Astrocyte of the cerebellum (primary cell): Measurements from ENCODE around the gene ATL1.

Experiments used
- DNase-seq: peaks from one replicate; pipeline ENCODE4 v3.0.0-alpha.2; 2011; ENCODE audit warnings: low read depth
- H3K4me3 ChIP-seq: 2 replicates; pipeline ENCODE4 v1.5.1; 2011; ENCODE audit warnings: mild to moderate bottlenecking, low read depth, low read length, moderate library complexity
- in situ Hi-C: cut with HindIII; loops from 2 replicates; pipeline ENCODE4 v1.10.0; 2017; ENCODE audit warnings: low sequenced_read_pairs
- TF ChIP-seq, protein P1 (sequence below): IDR thresholded peaks from 2 replicates; pipeline ENCODE4 v1.5.1; 2012; ENCODE audit warnings: low read length, low read depth, moderate library complexity, mild to moderate bottlenecking; ENCODE audit errors: missing control alignments

The ATL1 gene

DNA sequence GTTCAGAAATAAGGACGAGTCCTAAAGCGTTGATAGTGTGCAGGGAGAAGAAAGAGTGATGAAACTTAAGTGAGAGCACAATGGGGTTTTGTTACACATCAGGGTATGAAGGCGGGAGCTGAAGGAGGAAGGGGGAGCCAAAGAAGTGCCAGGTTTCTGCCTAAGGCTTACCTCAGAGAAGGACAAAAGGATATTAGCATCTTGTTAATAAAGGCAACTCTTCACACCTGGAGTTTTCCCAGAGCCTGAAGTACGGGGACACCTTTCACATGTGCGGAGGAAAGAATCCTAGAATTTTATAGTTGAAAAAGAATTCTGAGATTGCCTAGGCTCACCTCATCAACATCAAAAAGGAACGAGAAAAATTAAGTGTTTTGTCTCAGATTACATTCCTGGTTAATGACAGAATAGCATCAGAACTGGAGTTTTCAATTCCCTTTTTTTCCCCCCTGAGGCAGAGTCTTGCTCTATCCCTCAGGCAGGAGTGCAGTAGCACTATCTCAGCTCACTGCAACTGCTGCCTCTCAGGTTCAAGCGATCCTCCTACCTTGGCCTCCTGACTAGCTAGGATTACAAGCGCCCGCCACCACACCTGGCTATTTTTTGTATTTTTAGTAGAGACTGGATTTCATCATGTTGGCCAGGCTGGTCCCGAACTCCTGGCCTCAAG lies 110.4 kb downstream of the ATL1 start:
- TF ChIP-seq, protein P1, sequence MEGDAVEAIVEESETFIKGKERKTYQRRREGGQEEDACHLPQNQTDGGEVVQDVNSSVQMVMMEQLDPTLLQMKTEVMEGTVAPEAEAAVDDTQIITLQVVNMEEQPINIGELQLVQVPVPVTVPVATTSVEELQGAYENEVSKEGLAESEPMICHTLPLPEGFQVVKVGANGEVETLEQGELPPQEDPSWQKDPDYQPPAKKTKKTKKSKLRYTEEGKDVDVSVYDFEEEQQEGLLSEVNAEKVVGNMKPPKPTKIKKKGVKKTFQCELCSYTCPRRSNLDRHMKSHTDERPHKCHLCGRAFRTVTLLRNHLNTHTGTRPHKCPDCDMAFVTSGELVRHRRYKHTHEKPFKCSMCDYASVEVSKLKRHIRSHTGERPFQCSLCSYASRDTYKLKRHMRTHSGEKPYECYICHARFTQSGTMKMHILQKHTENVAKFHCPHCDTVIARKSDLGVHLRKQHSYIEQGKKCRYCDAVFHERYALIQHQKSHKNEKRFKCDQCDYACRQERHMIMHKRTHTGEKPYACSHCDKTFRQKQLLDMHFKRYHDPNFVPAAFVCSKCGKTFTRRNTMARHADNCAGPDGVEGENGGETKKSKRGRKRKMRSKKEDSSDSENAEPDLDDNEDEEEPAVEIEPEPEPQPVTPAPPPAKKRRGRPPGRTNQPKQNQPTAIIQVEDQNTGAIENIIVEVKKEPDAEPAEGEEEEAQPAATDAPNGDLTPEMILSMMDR: no peak
- DNase-seq: no peak
- in situ Hi-C loops: no loop called here
- no peak overlapping the region for H3K4me3 ChIP-seq

DNA sequence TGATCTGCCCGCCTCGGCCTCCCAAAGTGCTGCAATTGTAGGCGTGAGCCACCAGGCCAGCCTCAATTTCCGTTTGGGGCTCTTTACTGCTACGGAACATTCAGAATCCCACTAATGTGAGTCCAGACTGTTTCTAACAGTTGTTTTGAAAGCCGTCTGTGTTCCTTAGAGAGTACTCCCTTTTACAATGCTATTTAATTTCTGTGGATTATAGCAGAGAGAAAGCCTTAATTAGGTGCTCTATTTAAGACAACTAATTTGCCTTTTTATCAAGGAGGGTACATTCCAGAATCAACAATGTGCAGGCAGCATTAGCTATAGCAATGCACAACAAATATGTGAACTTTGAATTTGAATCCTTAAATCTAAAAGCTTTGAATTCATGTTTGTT lies 110.9 kb downstream of the ATL1 start:
- no peak for DNase-seq
- H3K4me3 ChIP-seq: no peak overlapping the region
- in situ Hi-C loops: no loop called here
- TF ChIP-seq, protein P1: no peak

DNA sequence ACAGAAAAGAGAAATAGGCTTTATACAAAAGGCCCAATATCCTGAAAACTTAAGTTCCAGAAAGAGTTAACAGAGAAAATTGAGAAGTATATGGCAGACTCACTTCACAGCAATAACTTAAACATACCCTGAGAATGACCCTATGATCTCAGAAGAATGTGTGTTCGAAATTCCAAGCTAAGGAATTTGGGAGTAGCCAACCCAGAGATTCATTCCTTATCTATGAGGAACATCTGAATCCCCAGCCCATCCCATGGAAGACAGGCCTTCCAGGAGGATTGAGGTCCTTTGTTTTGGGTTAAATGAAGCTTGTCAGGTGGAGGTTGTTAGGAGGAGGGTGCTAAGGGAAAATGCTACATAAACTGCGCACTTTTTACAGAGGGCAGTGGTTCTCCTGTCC lies 115.7 kb downstream of the ATL1 start:
- H3K4me3 ChIP-seq: no peak overlapping the region
- DNase-seq: no peak
- TF ChIP-seq, protein P1: no peak
- in situ Hi-C loops: no loop called here

DNA sequence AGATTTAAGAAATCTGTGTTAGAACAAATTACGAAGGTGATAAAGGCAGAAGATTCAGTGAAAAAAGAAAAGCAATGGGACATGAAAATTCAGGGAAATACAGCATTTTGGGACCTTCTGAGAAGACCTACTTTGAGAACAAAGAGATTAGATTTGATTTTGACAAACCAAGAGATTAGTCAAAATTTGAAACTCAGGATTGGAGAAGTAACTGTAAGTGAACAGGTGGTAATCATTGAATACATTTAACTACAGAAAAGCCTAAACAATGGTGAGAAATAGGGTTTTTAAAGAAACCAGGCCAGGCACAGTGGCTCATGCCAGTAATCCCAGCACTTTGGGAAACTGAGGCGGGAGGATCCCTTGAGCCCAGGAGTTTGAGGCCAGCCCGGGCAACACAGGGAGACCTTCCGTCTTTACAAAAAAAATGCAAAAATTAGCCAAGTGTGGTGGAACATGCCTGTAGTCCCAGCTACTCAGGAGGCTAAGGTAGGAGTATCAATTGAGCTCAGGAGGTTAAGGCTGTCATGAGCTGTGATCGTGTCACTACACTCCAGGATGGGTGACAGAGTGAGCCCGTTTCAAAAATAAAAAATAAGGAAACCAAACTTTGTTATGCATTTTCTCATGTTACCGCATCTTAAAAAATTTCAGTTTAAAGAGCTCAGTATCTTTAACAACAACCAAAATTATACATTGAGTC lies 117.0 kb downstream of the ATL1 start:
- TF ChIP-seq, protein P1: no peak
- H3K4me3 ChIP-seq: no peak overlapping the region
- DNase-seq: no peak
- in situ Hi-C loops: no loop called here

DNA sequence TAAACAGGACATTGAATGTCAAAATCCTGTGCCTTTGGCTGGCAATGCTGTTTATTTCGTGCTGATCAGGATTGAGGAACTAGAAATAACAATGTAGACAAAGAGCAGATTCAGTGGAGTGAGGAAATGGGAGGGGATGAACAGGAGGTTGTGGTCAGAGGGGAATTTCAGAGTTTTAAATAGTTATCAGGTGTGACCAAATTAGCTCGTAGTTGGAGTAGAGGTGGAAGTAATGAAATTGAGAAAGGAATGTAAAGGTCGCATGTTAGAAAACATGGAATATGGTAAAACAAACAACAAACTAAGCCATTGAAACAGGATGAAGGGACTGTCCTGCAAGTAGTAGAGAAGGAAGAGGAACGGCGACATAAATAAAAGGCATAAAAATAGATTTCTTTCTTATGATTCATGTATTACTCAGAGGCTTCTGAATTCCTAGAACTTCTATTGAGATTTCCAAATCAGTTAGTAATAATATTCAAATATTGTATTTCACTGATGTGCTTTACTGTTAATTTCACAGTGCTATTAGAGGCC lies 117.7 kb downstream of the ATL1 start:
- in situ Hi-C loops: no loop called here
- no peak overlapping the region for H3K4me3 ChIP-seq
- TF ChIP-seq, protein P1: no peak
- DNase-seq: peak; percentile 49

DNA sequence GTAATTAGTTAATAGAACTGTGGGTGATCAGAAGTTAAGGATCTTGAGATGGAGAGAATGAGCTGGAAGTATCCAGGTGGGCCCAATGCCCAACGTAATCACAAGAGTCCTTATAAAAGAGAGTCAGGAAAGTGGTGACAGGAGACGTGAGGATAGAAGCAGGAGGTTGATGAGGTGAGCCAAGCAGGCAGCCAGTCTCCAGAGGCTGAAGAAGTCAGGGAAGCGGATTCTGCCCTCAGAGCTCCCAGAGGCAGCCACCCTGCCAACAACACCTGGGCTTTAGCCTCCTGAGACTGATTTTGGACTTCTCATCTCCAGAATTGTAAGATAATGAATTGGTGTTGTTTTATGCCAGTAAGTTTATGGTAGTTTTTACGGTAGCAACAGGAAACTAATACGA lies 118.2 kb downstream of the ATL1 start:
- no peak overlapping the region for H3K4me3 ChIP-seq
- in situ Hi-C loops: no loop called here
- TF ChIP-seq, protein P1: no peak
- no peak for DNase-seq
